C1 segment of cervical spinal cord (tissue), 14 donors: ENCODE measurements around the gene OR6A2.
"Not testable (repeated sequence)": the region's sequence is repeated elsewhere in the genome, so short reads cannot be mapped to it uniquely, and the experiment has no call there.

Experiments
- DNase-seq, 14 donors: peaks; one replicate each; lab custom pipeline; 2025; lab: John Stamatoyannopoulos, UW

The OR6A2 gene

DNA sequence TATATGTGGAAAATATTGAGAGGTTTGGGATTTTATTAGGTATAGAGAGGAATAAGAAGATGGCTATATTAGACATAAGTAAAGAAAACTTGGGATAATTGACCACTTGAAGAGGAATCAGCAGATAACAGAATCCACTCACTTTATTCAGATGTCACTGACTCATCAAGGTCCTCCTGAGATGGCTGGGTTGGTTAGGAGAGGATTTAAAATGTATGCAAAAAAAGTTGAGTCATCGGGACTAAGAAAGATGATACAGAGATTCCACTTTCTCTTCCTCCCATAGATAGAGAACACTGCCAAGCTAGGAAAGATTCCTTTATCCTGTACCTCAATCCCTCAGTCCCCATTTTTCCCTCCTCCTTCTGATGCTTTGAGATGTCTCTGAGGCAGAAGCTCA, at the start of gene OR6A2:
TSS of gene OR6A2 (minus strand) at position 288 of the 400 bp plus-strand sequence. CDS start 3,981 bp downstream, outside the sequence.
- no peak for DNase-seq

GRCh38 chr11:6845383-6845782, 45.9 kb upstream of the OR6A2 start, which contains the start of gene OR10A5:
OR10A5 (plus strand) TSS chr11:6845683; CDS start chr11:6845683, 0 bp downstream.
- DNase-seq = no peak

- DNase-seq = no peak
Observed at GRCh38 chr11:6844356-6844755, 44.9 kb upstream of the OR6A2 start.

- DNase-seq = no peak
Observed at GRCh38 chr11:6843670-6844069, 44.2 kb upstream of the OR6A2 start.

DNA sequence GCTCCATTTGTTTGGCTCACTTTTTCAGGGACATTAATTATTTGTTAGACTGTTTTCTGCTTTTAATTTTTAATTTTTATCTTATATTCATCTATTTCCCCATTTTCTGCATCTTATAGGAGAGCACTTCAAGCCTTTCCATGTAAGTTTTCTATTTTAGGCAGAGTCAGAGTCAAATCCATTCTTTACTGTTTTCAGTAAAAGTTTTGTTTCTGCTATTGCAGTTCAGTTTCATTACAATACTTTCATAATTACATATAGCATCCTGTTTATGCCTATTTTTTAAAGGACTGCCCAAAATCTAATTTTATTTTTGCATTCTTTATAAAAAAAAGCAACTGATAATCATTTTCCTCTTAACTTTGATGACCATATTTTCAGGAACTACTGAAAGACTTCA, 42.2 kb upstream of the OR6A2 start:
- no peak for DNase-seq

DNA sequence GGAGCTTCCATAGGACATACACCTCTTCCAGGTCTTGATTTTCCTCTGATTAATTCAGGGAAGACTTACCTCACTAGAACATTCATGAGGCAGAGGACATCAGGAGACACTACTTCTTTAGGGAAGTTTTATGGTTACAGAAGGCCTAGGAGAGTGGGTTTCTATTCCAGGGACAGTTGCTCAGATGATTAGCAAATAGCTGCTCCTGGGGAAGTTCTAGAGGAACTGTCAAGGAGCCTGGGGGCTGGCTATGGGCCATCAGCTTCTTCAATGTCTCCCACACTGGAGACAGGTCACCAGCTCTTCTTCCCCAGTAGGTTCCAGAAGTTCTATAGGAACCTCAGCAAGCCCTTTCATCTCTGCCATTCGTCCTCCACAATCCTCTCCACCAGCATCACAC, 34.5 kb upstream of the OR6A2 start:
- DNase-seq = no peak

DNA sequence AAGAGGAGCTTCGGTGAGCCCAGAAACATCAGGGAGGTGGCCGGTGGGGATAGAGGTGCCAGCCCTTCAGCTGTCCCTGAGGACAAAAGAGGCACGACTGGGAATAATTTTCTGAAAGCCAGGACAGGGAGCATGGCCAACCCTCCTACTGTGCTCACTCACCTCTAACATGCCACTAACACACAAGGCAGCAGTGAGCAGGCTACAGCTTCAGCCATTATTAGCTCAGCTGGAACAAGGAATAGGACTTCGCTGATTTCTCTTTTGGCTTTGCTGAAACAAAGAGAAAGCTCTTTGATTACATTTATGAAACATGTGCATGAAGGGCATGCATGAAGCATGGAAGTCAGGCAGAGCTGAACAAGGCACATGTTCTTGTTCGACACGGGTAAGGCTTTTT, 33.9 kb upstream of the OR6A2 start:
- DNase-seq = no peak

- no peak for DNase-seq
Observed at GRCh38 chr11:6828103-6828502, 28.6 kb upstream of the OR6A2 start.

DNA sequence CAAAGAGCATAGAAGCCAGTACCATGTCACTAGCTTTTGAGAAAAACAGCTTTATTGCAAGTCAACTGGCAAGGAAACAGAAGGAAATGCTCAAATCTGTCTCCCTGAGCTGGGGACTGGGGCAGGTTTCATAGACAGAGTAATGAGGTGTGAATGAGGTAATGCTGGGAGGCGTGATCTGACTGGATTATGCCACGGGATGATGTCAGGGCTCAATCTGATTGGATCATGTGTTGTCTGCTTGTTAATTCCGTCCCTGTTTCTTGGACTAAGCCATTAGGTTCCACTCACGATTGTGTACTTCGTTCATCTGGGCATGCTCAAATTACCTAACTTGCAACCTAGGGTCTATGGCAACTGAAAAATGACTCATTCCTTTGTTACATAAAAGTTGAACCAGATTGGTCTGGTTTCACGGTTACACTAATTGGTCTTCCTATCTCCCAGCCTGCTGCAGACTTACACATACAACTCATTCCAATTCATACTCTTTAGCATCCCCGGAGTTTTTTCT, 25.8 kb upstream of the OR6A2 start:
- DNase-seq = no peak

GRCh38 chr11:6824136-6824823, 24.8 kb upstream of the OR6A2 start:
- no peak for DNase-seq

- no peak for DNase-seq
Observed at GRCh38 chr11:6818967-6819366, 19.5 kb upstream of the OR6A2 start.

- peak in 1 of 14 donors; percentile 22 for DNase-seq
Observed at GRCh38 chr11:6817694-6818093, 18.2 kb upstream of the OR6A2 start.

- DNase-seq = no peak
Observed at GRCh38 chr11:6813656-6814055, 14.2 kb upstream of the OR6A2 start.

- peak in 1 of 14 donors; percentile 1 for DNase-seq
Observed at GRCh38 chr11:6812390-6813005, 13.0 kb upstream of the OR6A2 start.

- DNase-seq = not testable (repeated sequence)
Observed at GRCh38 chr11:6801075-6801474, 1.6 kb upstream of the OR6A2 start.

DNA sequence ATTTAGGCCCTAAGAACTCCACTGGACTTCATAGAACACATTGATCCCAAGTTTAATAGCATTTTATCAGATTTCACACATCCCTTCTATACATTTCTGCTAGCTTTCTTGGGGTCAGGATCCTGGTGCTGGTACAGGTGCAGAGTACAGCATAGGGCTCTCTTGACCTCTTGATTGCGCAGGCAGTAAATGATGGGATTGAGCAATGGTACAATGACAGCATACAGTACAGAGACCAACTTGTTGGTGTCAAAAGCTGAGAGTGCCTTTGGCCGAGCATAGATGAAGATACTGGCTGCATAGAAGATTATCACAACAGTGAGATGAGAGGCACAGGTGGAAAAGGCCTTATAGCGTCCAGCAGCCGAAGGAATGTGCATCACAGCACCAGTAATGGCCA, 4.8 kb downstream of the OR6A2 start:
- DNase-seq = no peak

- DNase-seq = no peak
Observed at GRCh38 chr11:6790546-6790945, 8.9 kb downstream of the OR6A2 start.

DNA sequence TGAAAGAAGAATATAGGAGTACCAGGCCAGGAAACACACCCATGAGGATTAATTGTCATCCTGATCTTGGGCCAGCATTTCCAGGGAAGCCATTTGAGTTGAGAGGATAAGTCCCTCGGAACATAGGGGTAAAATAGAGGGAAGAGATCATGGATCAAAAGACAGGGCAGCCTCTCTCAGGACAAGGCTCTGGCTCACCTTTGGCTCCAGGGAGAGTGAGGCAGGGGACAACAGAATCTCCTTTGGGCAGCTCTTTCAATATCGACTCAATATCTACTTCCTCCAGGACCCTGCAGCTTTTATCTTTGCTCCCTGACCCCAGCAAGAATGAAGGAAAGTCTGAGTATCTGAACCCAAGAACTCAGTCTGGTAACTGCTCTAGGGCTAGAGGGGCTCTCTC, 16.8 kb downstream of the OR6A2 start, which contains the start of gene OR2AG1:
TSS of gene OR2AG1 (plus strand) at position 301 of the 400 bp plus-strand sequence. CDS start 2,018 bp downstream, outside the sequence.
- DNase-seq = no peak

- DNase-seq = no peak
Observed at GRCh38 chr11:6780829-6781228, 18.7 kb downstream of the OR6A2 start.

DNA sequence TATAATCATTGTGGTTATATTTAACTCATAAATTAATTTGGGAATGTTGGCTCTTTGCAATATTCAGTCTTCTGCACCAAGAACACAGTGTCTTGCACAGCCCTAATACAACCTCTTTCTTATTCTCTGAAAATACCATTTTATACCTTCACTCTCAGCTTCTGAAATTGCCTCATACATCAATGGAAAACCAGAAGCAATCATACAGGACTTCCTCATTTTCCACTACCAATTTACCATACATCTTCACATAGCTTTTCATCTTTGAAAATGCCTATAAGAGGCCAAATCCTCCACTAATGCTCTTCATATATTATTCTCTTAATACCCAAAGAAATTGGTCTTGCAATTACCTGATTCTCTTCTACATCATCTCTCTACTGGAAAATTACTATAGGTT, 21.0 kb downstream of the OR6A2 start:
- no peak for DNase-seq

DNA sequence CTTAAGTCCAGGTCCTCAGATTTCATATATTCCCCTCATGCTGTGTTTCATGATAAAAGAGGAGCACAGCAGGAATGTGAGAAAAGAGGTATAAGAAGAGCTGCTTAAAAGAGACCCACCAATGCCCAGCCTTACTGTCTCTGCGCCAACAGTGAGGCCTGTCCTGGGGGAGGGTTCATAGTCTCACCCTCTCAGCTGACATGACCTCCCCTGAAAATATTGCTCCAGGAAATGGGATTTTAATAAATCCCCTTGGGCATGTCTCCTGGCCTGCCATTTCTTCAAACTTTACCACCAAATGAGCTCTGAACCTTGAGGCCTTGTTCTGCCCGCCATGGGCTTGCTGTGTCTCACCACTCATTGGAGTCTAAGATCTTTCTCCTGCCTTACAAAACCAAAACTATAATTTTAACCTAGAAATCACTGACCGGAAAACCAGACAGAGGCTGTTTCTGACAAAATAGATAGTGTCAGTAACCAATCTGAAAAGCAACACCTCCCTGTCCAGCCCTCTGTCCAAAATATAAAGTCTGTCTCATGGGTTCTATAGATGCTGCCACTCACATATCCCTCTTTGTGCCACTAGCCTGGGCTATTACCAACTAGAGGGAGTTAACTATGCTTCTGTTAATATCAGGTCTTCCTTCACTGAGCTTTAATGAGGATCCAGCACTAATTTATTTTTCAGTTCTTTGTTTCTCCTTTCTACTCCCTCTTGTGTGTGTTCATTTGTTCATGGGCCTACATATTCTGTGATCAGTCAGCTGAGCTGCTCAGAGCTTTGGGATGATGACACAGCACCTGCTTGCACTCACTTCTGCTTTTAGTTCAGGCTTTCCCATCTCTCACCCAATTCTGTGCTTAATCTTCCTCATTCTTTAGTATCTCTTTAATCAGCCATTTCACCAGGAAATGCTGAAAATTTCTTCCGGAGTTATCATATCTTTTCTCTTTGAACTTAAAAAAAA, 27.3 kb downstream of the OR6A2 start, which contains the start of gene OR2AG2:
TSS of gene OR2AG2 (minus strand) at position 51 of the 968 bp plus-strand sequence. CDS start 3,019 bp downstream, outside the sequence.
- DNase-seq = no peak
